Stimulated activated CD4-positive, alpha-beta T cell treated with anti-CD3 and anti-CD28 coated beads, TNF-alpha, amount 100 ng/mL, for 4 hours (primary cell): Measurements from ENCODE around the gene APOC3.
"Not testable (repeated sequence)": the region's sequence is repeated elsewhere in the genome, so short reads cannot be mapped to it uniquely, and the experiment has no call there.

Experiments
- DNase-seq, 3 experiments: peaks; one replicate each; pipeline ENCODE4 v3.0.0-alpha.2; 2020; ENCODE audit warnings: low read depth in 3 of 3

Gene APOC3

GRCh38 chr11:116830184-116830912, 641 bp downstream of the APOC3 start:
- DNase-seq: no peak

GRCh38 chr11:116831790-116832349, 2.2 kb downstream of the APOC3 start:
- DNase-seq: no peak

DNA sequence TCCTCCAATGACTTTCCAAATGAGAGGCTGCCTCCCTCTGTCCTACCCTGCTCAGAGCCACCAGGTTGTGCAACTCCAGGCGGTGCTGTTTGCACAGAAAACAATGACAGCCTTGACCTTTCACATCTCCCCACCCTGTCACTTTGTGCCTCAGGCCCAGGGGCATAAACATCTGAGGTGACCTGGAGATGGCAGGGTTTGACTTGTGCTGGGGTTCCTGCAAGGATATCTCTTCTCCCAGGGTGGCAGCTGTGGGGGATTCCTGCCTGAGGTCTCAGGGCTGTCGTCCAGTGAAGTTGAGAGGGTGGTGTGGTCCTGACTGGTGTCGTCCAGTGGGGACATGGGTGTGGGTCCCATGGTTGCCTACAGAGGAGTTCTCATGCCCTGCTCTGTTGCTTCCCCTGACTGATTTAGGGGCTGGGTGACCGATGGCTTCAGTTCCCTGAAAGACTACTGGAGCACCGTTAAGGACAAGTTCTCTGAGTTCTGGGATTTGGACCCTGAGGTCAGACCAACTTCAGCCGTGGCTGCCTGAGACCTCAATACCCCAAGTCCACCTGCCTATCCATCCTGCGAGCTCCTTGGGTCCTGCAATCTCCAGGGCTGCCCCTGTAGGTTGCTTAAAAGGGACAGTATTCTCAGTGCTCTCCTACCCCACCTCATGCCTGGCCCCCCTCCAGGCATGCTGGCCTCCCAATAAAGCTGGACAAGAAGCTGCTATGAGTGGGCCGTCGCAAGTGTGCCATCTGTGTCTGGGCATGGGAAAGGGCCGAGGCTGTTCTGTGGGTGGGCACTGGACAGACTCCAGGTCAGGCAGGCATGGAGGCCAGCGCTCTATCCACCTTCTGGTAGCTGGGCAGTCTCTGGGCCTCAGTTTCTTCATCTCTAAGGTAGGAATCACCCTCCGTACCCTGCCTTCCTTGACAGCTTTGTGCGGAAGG, 2.9 kb downstream of the APOC3 start:
- DNase-seq: no peak

DNA sequence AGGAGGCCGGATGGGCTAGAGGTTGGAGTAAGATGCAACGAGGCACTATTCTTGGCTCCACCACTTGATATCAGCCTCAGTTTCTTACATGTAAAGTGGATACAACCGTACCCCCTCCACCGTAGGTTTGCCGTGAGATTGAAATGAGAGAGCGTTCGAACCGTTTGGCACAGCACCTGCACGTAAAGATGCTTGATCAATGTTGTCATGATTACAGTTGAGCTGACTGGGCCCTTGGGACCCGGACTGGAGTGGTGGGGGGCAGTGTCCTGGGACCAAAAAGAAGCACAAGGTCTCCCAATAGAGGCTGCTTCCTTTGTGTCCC, 3.7 kb downstream of the APOC3 start:
- DNase-seq: no peak

- no peak for DNase-seq
Measured at GRCh38 chr11:116833816-116834534, 4.3 kb downstream of the APOC3 start.

GRCh38 chr11:116834535-116835041, 4.9 kb downstream of the APOC3 start:
- not testable (repeated sequence) for DNase-seq

DNA sequence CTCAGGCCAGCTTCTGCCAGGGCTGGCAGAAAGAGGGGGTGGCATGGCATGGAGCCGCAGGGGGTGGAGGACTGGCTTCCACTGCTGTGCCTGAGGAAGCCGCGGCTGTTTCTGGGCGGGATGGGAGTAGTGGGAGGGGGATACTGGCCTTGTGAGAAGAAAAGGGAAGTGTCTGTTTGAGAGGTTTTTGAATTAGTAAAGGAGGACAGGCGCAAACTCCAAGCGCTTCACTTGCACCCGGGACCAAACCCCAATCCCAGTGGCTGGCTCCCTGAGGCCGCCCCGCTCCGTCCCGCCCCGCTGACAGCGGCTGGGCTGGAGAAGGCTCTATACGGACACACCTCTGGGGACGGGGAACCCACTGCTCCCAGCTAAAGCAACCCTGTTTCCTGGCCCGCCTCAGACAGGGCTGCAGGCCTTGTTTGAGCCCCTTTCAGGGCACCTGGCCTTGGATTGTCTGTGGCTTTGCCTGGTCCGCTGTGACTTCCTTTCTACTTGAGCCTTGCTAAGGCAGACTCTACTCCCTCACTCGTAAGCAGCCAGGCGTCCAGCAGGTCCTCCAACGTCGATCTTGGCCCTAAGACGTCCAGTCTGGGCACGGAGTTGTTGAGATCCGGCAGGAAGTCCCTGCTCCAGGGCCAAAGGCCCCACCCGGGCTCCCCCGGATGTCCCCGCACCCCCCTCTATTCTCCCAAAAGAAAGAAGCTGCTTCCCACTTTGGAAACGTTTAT, 5.5 kb downstream of the APOC3 start:
- no peak for DNase-seq

GRCh38 chr11:116835791-116836631, 6.3 kb downstream of the APOC3 start:
- DNase-seq: peak; percentile 48 to 60 (median 51)

DNA sequence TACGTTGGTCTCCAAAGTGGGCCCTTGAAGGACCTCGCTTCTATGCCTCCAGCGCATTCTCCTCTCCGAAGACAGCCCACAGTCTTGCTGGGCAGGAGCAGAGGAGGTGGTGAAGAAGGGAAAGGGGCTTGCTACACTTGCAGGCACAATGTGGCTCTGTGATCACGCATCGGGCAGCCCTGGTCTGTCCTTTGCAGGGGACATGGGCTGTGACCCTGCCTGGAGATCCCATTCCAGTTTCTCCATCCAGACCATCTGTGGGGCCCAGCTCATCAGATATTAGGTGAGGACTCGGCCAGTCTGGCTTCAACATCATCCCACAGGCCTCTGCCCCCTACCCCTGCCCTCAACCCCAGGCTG, 6.9 kb downstream of the APOC3 start:
- no peak for DNase-seq

DNA sequence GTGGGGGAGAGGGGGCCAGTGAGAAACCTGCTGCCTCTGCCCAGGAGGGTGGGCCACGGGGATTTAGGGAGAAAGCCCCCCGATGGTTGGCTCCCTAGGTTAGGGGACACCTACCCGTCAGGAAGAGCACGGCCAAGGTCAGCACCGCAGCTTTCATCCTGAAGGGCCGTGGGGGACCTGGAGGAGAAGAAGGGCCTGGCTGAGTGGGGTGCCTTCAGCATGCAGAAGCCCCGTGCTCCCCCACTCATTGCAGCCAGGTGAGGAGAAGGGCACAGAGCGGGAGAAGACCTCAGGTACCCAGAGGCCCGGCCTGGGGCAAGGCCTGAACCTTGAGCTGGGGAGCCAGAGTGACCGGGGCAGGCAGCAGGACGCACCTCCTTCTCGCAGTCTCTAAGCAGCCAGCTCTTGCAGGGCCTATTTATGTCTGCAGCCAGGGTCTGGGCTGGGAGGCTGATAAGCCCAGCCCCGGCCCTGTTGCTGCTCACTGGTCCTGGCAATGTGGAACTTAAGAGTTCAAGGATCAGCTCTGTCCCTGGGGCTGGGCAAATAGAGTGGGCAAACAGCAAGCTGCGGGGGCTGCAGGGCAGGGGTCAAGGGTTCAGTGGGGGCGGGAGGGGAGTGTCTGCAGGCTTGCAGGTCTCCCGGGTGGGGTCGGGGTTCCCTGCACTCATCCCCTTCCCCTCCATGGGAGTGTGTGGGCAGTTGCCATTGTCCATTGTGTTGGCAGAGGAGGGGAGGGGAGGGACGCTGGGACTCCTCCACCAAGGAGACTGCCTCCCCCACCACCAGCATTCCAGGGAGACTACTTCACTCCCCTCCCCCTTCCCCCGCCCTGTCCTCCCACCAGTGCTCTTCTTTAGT, 7.8 kb downstream of the APOC3 start, which contains the start of gene APOA1:
APOA1 (minus strand) TSS at position 392 of the 861 bp plus-strand sequence; CDS start at position 157, 235 bp downstream.
- no peak for DNase-seq

- no peak for DNase-seq
Measured at GRCh38 chr11:116838321-116839084, 8.8 kb downstream of the APOC3 start.

DNA sequence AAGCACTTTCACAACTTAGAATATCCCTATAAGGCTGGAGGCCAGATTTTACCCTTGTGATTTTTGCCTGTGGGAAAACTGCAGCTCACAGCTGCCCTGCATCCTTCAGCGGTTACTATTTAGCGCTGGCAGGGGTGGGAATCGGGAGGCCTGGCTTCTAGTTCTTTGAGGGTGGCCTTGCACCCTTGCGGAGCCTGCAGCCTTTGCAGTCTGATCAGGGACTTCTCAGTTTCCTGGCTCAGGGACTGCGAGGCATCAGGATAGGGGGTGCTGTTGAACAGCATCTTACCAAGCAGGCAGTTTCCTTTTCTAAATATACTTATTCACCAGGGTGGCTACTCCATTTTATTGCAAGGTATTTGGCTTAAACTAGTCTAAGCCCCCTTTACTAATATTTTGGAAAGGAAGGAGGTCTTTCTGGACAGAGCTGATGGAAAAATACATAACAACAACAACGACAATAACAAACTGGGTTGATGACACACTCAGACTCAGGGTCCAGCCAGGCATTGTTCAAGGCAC, 10.6 kb downstream of the APOC3 start:
- DNase-seq: no peak

DNA sequence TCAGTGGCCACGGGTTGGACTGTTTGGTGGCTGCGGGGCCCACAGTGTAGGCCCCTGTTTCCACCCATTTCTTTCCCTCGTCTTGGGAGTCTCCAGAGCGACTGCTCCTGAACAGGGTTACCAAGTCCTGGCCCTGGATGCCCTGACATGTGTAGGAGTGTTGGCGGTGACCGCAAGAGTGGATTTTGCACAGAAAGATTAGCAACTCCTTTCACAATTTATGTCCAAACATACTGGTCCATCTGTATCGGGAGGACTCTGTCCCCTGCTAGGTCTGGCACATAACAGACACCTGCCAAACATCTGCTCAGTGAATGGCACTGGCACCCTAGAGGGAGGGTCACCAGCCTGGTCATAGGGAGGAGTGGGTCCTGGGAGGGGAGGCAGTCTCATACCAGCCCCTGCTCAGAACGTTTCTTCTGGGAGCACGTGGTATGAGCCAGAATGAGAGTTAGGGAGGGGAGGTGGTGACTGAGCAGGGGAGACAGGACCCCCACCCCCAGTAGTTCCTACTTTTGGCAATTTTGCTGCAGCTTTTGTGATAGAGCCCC, 11.1 kb downstream of the APOC3 start:
- no peak for DNase-seq

DNA sequence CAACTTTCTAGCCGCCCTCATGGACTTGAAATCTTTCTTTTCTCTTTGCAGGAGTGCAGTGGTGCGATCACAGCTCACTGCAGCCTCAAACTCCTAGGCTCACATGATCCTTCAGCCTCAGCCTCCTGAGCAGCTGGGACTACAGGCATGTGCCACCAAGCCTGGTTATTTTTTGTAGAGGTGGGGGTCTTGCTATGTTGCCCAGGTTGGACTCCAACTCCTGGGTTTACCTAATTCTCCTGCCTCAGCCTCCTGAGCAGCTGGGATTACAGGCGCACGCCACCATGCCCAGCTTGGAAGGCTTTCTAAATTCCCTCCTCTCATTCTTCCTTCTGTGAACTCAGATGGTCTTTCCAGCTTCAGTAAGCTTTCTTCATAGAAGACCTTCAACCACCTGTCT, 12.4 kb downstream of the APOC3 start:
- DNase-seq: no peak

DNA sequence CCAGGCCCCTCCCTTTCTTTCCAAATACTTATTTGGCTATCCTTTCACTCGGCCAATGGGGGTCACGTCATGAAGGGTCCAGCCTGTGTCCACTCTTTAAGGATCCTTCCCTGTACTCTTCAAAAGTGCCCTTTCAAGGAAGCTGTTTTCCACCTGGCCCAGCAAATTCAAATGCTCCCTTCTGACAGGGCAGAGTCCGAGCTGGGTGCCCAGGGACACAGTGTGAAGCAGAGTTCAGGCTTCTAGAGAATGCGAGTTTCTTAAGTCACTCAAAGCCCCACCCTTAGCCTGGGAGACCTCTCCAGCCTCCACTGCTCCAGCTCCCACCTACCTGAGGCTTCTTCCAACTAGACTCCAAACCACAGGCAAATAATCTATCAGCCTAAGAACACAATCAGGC, 13.2 kb downstream of the APOC3 start:
- no peak for DNase-seq

GRCh38 chr11:116843661-116844060, 14.0 kb downstream of the APOC3 start:
- no peak for DNase-seq

- DNase-seq: no peak
Measured at GRCh38 chr11:116844722-116845121, 15.0 kb downstream of the APOC3 start.

- no peak for DNase-seq
Measured at GRCh38 chr11:116847612-116848011, 17.9 kb downstream of the APOC3 start.
